ENCODE measurements around the gene CHAT.

The CHAT gene

DNA sequence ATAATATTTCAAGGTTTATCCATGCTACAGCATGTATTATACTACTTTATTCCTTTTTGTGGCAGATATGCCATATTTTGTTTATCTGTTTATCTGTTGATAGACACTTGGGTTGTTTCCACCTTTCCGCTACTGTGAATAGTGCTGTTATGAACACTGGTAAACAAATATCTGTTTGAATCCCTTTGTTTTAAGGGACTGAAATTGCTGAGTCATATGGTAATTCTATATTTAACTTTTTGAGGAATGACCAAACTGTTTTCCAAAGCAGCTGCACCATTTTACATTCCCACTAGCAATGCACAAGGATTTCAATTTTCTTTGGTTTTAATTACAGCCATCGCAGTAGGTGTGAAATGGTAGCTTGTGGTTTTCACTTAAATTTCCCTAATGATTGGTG, 69.0 kb downstream of the CHAT start:
- no peak overlapping the region for H2AFZ ChIP-seq (ENCODE audit: low read depth, low read length)
- H3K23ac ChIP-seq (ENCODE audit: low read length in 2 of 2): no peak overlapping the region
- peaks cover 32 to 55% of the 10 kb centered on the region in 2 experiments for H3K27me3 ChIP-seq (ENCODE audit: control insufficient read depth in 1 of 2, insufficient read depth in 1 of 2, low read length in 2 of 2)
- H3K9ac ChIP-seq (ENCODE audit: low read length): no peak overlapping the region
- no peak overlapping the region for H3K4ac ChIP-seq (ENCODE audit: low read depth in 1 of 2, low read length in 2 of 2)
- H4K8ac ChIP-seq (ENCODE audit: low read length): no peak overlapping the region
- H3K27ac ChIP-seq (ENCODE audit: low read length, poor library complexity, severe bottlenecking): no peak overlapping the region
- DNase-seq: no peak
- H3K79me1 ChIP-seq (replicated peaks; ENCODE audit: low read length, poor library complexity, severe bottlenecking): no peaks in the 10 kb centered on the region
- H2BK12ac ChIP-seq (ENCODE audit: low read length in 2 of 2): no peak overlapping the region
- no peak overlapping the region for H2AK5ac ChIP-seq (ENCODE audit: low read length, severe bottlenecking)
- no peak overlapping the region for H3K4me2 ChIP-seq (ENCODE audit: low read length, poor library complexity, severe bottlenecking)
- peaks cover 5% of the 10 kb centered on the region for H3K4me1 ChIP-seq (ENCODE audit: control insufficient read depth, insufficient read depth, low read depth, low read length)
- H3K9me3 ChIP-seq (ENCODE audit: control insufficient read depth, low read length): peaks cover 19% of the 10 kb centered on the region
- H3K4me3 ChIP-seq (ENCODE audit: insufficient read depth in 1 of 2, low read depth in 1 of 2, low read length in 2 of 2): no peak overlapping the region
- H3K14ac ChIP-seq (ENCODE audit: low read length in 2 of 2): no peak overlapping the region
- H2BK120ac ChIP-seq (ENCODE audit: low read depth, low read length): no peak overlapping the region
- no peaks in the 10 kb centered on the region for H3K36me3 ChIP-seq (ENCODE audit: control insufficient read depth in 1 of 2, insufficient read depth in 2 of 2, low read depth in 1 of 2, low read length in 2 of 2)
- no peak overlapping the region for H2BK5ac ChIP-seq (ENCODE audit: low read depth, low read length, poor library complexity, severe bottlenecking)
- H4K91ac ChIP-seq (ENCODE audit: low read length): no peak overlapping the region
- no peak overlapping the region for H2BK15ac ChIP-seq (ENCODE audit: low read depth, poor library complexity, severe bottlenecking)
- no peak overlapping the region for H3K18ac ChIP-seq (ENCODE audit: low read depth in 1 of 2, low read length in 2 of 2)
- WGBS: 98% methylated on average over 2 of the region's 2 CpGs

- H3K14ac ChIP-seq (ENCODE audit: low read length in 2 of 2): no peak overlapping the region
- H3K4me1 ChIP-seq (ENCODE audit: control insufficient read depth, insufficient read depth, low read depth, low read length): no peaks in the 10 kb centered on the region
- H3K79me1 ChIP-seq (replicated peaks; ENCODE audit: low read length, poor library complexity, severe bottlenecking): no peaks in the 10 kb centered on the region
- no peak overlapping the region for H2BK120ac ChIP-seq (ENCODE audit: low read depth, low read length)
- H3K27me3 ChIP-seq (ENCODE audit: control insufficient read depth in 1 of 2, insufficient read depth in 1 of 2, low read length in 2 of 2): peaks cover 50 to 62% of the 10 kb centered on the region in 2 experiments
- no peak overlapping the region for H2BK5ac ChIP-seq (ENCODE audit: low read depth, low read length, poor library complexity, severe bottlenecking)
- no peak overlapping the region for H2AK5ac ChIP-seq (ENCODE audit: low read length, severe bottlenecking)
- no peak overlapping the region for H2BK15ac ChIP-seq (ENCODE audit: low read depth, poor library complexity, severe bottlenecking)
- 63% methylated on average over 4 of the region's 4 CpGs for WGBS
- H2AFZ ChIP-seq (ENCODE audit: low read depth, low read length): no peak overlapping the region
- no peak overlapping the region for H3K23ac ChIP-seq (ENCODE audit: low read length in 2 of 2)
- H3K18ac ChIP-seq (ENCODE audit: low read depth in 1 of 2, low read length in 2 of 2): no peak overlapping the region
- no peak overlapping the region for H3K9ac ChIP-seq (ENCODE audit: low read length)
- DNase-seq: no peak
- no peak overlapping the region for H3K4me2 ChIP-seq (ENCODE audit: low read length, poor library complexity, severe bottlenecking)
- no peak overlapping the region for H3K4ac ChIP-seq (ENCODE audit: low read depth in 1 of 2, low read length in 2 of 2)
- H4K8ac ChIP-seq (ENCODE audit: low read length): no peak overlapping the region
- no peaks in the 10 kb centered on the region for H3K36me3 ChIP-seq (ENCODE audit: control insufficient read depth in 1 of 2, insufficient read depth in 2 of 2, low read depth in 1 of 2, low read length in 2 of 2)
- no peak overlapping the region for H3K4me3 ChIP-seq (ENCODE audit: insufficient read depth in 1 of 2, low read depth in 1 of 2, low read length in 2 of 2)
- no peak overlapping the region for H2BK12ac ChIP-seq (ENCODE audit: low read length in 2 of 2)
- no peak overlapping the region for H3K27ac ChIP-seq (ENCODE audit: low read length, poor library complexity, severe bottlenecking)
- H4K91ac ChIP-seq (ENCODE audit: low read length): no peak overlapping the region
- H3K9me3 ChIP-seq (ENCODE audit: control insufficient read depth, low read length): peaks cover 10% of the 10 kb centered on the region
These were observed 72.8 kb downstream of the CHAT start for GRCh38 chr10:49686651-49687050.

DNA sequence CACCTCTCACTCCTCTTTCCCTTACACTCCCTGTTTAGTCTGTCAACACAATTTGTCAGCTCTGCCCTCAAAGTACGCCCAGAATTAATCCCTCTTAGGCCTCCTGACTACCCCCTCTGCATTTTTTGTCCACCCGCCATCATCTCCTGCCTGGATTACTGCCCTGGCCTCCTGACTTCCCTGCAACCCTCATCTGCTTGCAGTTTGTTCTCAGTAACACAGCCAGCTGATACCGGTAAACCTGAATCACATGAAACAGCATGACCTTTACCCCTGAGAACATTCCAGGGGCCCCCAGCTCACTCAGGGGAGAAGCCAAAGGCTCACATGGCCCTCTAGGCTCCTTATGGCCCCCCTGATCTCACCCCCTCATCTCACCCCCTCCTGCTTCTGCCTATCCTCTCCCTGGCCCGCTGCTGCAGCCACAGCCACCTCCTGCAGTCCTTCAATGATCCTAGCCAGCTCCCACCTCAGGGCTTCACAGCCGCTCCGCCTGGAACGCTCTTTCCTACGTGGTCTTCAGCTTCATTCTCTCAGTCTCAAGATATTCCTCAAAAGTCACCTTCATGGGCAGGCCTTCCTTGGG, 74.5 kb downstream of the CHAT start:
- H3K79me1 ChIP-seq (replicated peaks; ENCODE audit: low read length, poor library complexity, severe bottlenecking): no peaks in the 10 kb centered on the region
- no peak overlapping the region for H4K8ac ChIP-seq (ENCODE audit: low read length)
- H3K4ac ChIP-seq (ENCODE audit: low read depth in 1 of 2, low read length in 2 of 2): no peak overlapping the region

GRCh38 chr10:49688920-49689319, 75.1 kb downstream of the CHAT start:
- Histone ChIP-seq H2AK5ac (ENCODE audit: low read length, severe bottlenecking) (no peak overlapping the region), H2BK15ac (ENCODE audit: low read depth, poor library complexity, severe bottlenecking) (no peak overlapping the region), H2BK120ac (ENCODE audit: low read depth, low read length) (no peak overlapping the region), H4K8ac (ENCODE audit: low read length) (no peak overlapping the region), H2BK12ac (ENCODE audit: low read length in 2 of 2) (no peak overlapping the region), H4K91ac (ENCODE audit: low read length) (no peak overlapping the region), H2BK5ac (ENCODE audit: low read depth, low read length, poor library complexity, severe bottlenecking) (no peak overlapping the region), H3K36me3 (ENCODE audit: control insufficient read depth in 1 of 2, insufficient read depth in 2 of 2, low read depth in 1 of 2, low read length in 2 of 2) (no peaks in the 10 kb centered on the region), H3K4me3 (ENCODE audit: insufficient read depth in 1 of 2, low read depth in 1 of 2, low read length in 2 of 2) (no peak overlapping the region), H3K18ac (ENCODE audit: low read depth in 1 of 2, low read length in 2 of 2) (no peak overlapping the region), H3K4me1 (ENCODE audit: control insufficient read depth, insufficient read depth, low read depth, low read length) (no peaks in the 10 kb centered on the region), H3K9me3 (ENCODE audit: control insufficient read depth, low read length) (peaks cover 14% of the 10 kb centered on the region), H3K23ac (ENCODE audit: low read length in 2 of 2) (no peak overlapping the region), H3K27me3 (ENCODE audit: control insufficient read depth in 1 of 2, insufficient read depth in 1 of 2, low read length in 2 of 2) (peaks cover 62 to 79% of the 10 kb centered on the region in 2 experiments), H3K9ac (ENCODE audit: low read length) (no peak overlapping the region), H3K27ac (ENCODE audit: low read length, poor library complexity, severe bottlenecking) (no peak overlapping the region), H2AFZ (ENCODE audit: low read depth, low read length) (no peak overlapping the region), H3K4ac (ENCODE audit: low read depth in 1 of 2, low read length in 2 of 2) (no peak overlapping the region), H3K14ac (ENCODE audit: low read length in 2 of 2) (no peak overlapping the region), H3K79me1 (replicated peaks; ENCODE audit: low read length, poor library complexity, severe bottlenecking) (no peaks in the 10 kb centered on the region), H3K4me2 (ENCODE audit: low read length, poor library complexity, severe bottlenecking) (no peak overlapping the region)
- no peak for DNase-seq
- WGBS: 34% methylated on average over 5 of the region's 7 CpGs

More for the DNA sequence above, 74.5 kb downstream of the CHAT start:
- Histone ChIP-seq H3K27me3 (ENCODE audit: control insufficient read depth in 1 of 2, insufficient read depth in 1 of 2, low read length in 2 of 2) (peaks cover 57 to 74% of the 10 kb centered on the region in 2 experiments), H3K14ac (ENCODE audit: low read length in 2 of 2) (no peak overlapping the region), H3K9me3 (ENCODE audit: control insufficient read depth, low read length) (peaks cover 11% of the 10 kb centered on the region), H3K23ac (ENCODE audit: low read length in 2 of 2) (no peak overlapping the region), H2BK12ac (ENCODE audit: low read length in 2 of 2) (no peak overlapping the region), H3K9ac (ENCODE audit: low read length) (no peak overlapping the region), H2AFZ (ENCODE audit: low read depth, low read length) (no peak overlapping the region), H2BK15ac (ENCODE audit: low read depth, poor library complexity, severe bottlenecking) (no peak overlapping the region), H3K4me1 (ENCODE audit: control insufficient read depth, insufficient read depth, low read depth, low read length) (no peaks in the 10 kb centered on the region), H4K91ac (ENCODE audit: low read length) (no peak overlapping the region), H2AK5ac (ENCODE audit: low read length, severe bottlenecking) (no peak overlapping the region), H3K27ac (ENCODE audit: low read length, poor library complexity, severe bottlenecking) (no peak overlapping the region), H3K36me3 (ENCODE audit: control insufficient read depth in 1 of 2, insufficient read depth in 2 of 2, low read depth in 1 of 2, low read length in 2 of 2) (no peaks in the 10 kb centered on the region), H3K4me2 (ENCODE audit: low read length, poor library complexity, severe bottlenecking) (no peak overlapping the region), H3K4me3 (ENCODE audit: insufficient read depth in 1 of 2, low read depth in 1 of 2, low read length in 2 of 2) (no peak overlapping the region), H2BK5ac (ENCODE audit: low read depth, low read length, poor library complexity, severe bottlenecking) (no peak overlapping the region), H3K18ac (ENCODE audit: low read depth in 1 of 2, low read length in 2 of 2) (no peak overlapping the region), H2BK120ac (ENCODE audit: low read depth, low read length) (no peak overlapping the region)
- WGBS: 34% methylated on average over 8 of the region's 8 CpGs
- no peak for DNase-seq

Measured in mesenchymal stem cell (in vitro differentiated cells and primary cell).